Caki2 (cell line): ENCODE data around the gene DKK3. TPM values are rescaled to one million over a fixed set of nuclear protein-coding genes. Genes with fewer than 3 reads are reported as not detected.
"Not testable (repeated sequence)": the region's sequence is repeated elsewhere in the genome, so short reads cannot be mapped to it uniquely, and the experiment has no call there.

Experiments used
- DNase-seq: peaks from one replicate; pipeline ENCODE4 v3.0.0-alpha.2; 2015; ENCODE audit warnings: low read depth
- in situ Hi-C: cut with HindIII; loops from 2 replicates; pipeline ENCODE4 v1.10.0; 2016; ENCODE audit warnings: low sequenced_read_pairs, low pct_unique_long_range_greater_than_20kb, mixed read lengths
- total RNA-seq: library from RNA; depleted of rRNA; stranded (reverse); fragments of >200 nt; shearing (Covaris generic); gene quantifications from 2 replicates; pipeline ENCODE4 v1.2.3, GENCODE V29; 2014; ENCODE audit warnings: low replicate concordance

Gene DKK3
- total RNA-seq, 1 experiment from 2014 or later = 67.3 TPM

DNA sequence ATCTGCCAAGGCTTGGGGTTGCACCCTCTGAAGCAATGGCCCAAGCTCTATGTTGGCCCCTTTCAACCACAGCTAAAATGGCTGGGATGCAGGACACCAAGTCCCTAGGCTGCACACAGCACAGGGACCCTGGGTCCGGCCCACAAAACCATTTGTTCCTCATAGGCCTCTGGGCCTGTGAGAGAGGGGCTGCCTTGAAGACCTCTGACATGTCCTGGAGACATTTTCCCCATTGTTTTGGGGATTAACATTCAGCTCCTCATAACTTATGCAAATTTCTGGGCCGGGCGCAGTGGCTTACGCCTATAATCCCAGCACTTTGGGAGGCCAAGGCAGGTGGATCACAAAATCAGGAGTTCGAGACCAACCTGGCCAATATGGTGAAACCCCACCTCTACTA, 32.3 kb upstream of the DKK3 start:
- in situ Hi-C loops, DNase-seq: not testable (repeated sequence)

DNA sequence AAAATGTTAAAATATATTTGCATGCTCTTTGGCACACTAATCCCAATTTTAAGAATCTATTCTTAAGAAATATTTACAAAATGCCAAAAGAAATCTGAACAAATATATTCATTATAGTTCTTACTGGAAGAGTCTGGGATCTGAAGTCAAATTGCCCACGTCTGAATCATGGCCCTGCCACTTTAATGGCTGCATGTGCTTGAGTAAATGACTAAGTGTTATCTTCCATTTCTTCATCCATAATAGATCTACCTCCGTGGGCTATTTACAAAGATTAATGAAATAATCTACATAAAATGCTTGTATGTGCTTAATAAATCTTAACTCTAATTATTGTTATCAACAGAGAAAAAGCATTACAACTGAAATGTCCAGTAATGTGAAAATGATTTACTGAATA, 24.5 kb upstream of the DKK3 start:
- DNase-seq = no peak
- in situ Hi-C loops = no loop called here

DNA sequence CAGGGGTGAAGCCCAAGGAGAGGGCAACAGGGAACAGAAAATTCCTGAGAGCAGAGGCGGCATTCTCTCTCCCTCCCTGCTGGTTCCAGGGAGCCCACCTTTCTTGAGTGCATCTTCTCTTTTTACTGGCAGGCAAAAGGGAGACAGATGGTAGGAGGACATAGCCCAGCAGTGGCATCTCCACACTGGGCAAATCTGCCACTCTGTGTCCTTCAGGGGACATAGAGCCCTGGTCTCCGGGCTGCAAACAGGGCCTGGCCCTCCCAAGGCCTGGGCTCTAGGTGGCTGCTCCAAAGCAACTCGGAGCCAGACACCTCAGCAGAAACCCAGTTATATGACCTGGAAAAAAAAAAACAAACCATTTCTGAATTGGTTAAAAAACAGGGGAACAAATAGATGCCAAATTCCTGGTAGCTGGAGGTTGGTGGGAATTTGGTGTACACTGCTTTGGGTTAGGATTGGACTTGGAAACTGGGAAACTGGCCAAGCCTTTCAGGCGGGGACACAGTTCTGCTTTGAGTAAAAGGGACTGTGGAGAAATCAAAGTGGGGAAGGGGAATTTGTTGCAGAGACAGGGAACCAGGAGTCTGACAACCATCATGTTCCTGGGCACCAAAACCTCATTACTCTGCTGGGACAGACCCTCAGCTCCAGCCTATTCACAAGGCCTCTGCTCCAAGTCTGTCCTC, 23.6 kb upstream of the DKK3 start:
- no peak for DNase-seq
- in situ Hi-C loops = no loop called here

DNA sequence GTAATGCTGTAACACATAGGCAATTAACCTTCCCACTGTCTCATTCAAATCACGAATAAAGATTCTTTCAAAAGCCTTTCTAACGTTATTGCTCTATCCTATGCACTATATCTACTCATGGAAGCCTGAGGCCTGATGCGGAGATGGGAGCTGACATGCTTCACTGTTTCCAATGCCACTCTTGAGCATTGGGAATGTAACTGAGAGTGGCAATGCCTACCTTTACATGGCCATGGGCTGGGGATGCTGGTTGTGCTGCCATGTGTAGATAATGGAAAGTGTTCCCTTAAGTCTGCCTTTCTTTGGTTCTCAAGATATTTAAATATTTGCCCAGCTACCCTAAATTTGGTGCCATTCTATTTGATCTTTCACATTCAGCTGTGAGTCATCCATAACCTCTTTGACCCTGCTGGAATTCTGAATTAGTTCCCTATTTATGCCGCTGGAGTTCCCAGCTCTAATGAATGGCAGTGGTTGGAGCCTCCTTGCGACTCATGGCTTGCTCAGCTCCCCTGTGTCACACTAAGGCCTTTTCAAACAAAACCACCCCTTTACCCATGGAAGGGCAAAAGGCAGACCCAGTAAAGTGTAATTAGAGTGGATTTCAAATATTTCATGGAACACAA, 21.4 kb upstream of the DKK3 start:
- in situ Hi-C loops = no loop called here
- peak; percentile 38 for DNase-seq

DNA sequence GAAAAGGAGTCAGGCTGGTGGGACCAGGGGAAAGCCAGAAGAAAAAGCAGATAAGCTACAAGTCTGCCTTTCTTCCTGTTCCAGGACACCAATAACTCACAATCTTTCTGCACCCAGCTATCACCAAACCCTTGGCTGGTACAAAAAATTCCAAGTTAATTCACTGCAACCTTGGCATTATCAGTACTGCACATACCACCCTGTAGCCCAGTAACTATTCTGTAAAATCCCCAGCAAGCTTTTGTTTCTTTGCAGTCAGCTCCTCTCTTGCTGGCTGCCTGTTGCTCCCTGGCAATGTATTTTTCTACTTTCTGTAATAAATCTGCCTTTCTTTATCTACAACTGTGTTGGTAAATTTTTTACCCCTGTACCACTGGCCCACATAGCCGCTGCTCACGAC, 20.7 kb upstream of the DKK3 start:
- in situ Hi-C loops = no loop called here
- no peak for DNase-seq

- in situ Hi-C loops = no loop called here
- no peak for DNase-seq
These were observed 19.9 kb upstream of the DKK3 start for GRCh38 chr11:12028303-12028702.

GRCh38 chr11:12026331-12027211, 18.1 kb upstream of the DKK3 start:
- DNase-seq = no peak
- in situ Hi-C loops = no loop called here

- DNase-seq = no peak
- in situ Hi-C loops = no loop called here
These were observed 16.0 kb upstream of the DKK3 start for GRCh38 chr11:12024254-12024926.

DNA sequence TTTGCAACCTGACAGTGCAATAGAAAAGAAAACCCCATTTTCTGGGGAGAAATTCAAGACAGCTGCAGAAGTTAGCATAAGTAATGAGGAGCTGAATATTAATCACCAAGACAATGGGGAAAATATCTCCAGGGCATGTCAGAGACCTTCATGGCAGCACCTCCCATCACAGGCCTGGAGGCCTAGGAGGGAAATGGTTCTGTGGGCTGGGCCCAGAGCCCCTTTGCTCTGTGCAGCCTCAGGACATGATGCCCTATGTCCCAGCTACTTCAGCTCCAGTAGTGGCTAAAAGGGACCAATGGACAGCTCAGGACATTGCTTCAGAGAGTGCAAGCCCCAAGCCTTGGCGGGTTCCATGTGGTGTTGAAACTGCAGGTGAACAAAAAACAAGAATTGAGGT, 14.6 kb upstream of the DKK3 start:
- in situ Hi-C loops = no loop called here
- DNase-seq = no peak

- in situ Hi-C loops = no loop called here
- no peak for DNase-seq
These were observed 12.1 kb upstream of the DKK3 start for GRCh38 chr11:12020546-12020945.

- in situ Hi-C loops = no loop called here
- no peak for DNase-seq
These were observed 11.5 kb upstream of the DKK3 start for GRCh38 chr11:12019866-12020416.

DNA sequence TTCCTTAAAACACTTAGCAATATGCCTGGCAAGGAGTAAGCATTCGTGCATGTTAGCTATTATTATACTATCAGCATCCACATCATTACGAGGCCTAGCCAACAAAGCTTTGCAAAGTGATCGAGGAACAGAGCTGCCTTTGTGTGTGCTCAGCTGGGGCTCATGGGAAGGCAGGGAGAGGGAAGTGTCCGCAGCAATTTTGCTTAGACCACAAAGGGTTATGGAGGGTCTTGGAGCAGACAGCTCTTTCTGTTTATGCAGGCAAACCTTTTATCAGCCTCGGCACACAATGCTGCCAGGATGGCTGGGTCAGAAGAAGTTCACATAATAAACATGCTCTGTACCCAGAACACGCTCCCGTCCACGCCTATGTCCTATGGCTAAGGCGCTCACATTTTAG, 10.9 kb upstream of the DKK3 start:
- in situ Hi-C loops = no loop called here
- DNase-seq = no peak

- in situ Hi-C loops = no loop called here
- DNase-seq = no peak
These were observed 9.5 kb upstream of the DKK3 start for GRCh38 chr11:12017865-12018453.

DNA sequence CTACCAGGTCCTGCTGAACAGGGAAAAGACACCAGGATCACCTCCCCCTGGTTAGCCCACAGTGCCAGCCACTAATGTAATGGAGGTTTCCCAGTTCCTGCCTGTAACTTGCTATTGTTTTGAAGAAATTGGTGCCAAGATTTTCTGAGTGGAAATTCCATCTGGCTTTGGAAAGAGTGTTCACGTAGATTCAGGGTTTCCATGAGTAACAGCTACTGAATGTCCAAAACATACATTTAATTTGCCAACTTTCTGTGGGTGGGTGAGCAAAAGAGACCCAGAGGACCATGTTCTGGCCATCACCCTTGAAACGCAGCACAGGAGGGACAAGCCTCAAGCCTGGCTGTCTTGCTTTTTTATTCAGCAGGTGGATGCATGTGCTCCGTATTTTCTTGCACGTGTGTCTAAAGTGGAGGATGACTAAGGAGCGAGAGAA, 8.8 kb upstream of the DKK3 start:
- in situ Hi-C loops = no loop called here

GRCh38 chr11:12016246-12016645, 7.8 kb upstream of the DKK3 start:
- DNase-seq = no peak
- in situ Hi-C loops = no loop called here

More for the DNA sequence above, 8.8 kb upstream of the DKK3 start:
- DNase-seq = no peak

DNA sequence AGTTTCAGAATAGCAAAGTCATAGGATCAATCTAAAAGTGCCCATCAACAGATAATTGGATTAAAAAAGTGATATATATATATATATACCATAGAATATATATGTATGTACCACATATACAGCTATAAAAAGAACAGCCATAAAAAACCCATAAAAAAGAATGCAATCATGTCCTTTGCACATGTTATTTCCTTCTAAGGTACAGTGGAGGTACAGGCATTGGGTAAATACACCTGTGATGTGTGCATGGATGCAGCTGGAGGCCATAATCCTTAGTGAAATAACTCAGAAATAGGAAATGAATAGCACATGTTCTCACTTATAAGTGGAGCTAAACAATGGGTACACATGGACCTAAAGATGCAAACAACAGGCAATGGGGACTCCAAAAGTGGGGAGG, 7.1 kb upstream of the DKK3 start:
- in situ Hi-C loops = no loop called here
- DNase-seq = no peak

DNA sequence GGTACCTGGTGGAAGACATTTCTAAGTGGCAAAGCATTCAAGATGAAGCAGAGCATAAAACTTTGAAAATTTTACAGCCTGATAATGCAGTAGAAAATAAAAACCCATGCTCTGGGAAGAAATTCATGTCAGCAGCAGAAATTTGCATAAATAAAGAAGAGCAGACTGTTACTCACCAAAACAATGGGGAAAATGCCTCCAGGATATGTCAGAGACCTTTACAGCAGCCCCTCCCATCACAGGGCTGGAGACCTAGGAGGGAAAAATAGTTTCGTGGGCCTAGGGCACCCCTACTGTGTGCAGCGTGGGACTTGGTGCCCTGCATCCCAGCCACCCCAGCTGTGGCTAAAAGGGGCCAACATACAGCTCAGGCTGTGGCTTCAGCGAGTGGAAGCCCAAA, 5.4 kb upstream of the DKK3 start:
- no peak for DNase-seq
- in situ Hi-C loops = no loop called here
